ENCODE data around the gene CHCHD3. TPM values are rescaled to one million over a fixed set of nuclear protein-coding genes. Genes with fewer than 3 reads are reported as not detected.

Gene CHCHD3
- total and polyA plus RNA-seq, 2 donors (not counting 1 experiment from before 2014, with no cell fraction given), result 80.8 to 94.0 TPM

GRCh38 chr7:133054162-133054840, 27.6 kb downstream of the CHCHD3 start:
- Histone ChIP-seq H3K4me1 (ENCODE audit: control insufficient read depth, extremely low read depth, insufficient read depth, low read length) (peaks cover 30% of the 10 kb centered on the region), H3K9me3 (ENCODE audit: control insufficient read depth, insufficient read depth, low read depth, low read length) (no peaks in the 10 kb centered on the region), H2AFZ (ENCODE audit: low read length) (no peak overlapping the region), H4K20me1 (ENCODE audit: control insufficient read depth, extremely low read depth, insufficient read depth, low read length) (no peaks in the 10 kb centered on the region), H3K4me2 (ENCODE audit: extremely low read depth, insufficient read depth, low read length) (peak overlapping the region; percentile 78), H3K27ac (ENCODE audit: insufficient read depth, low read length) (peak overlapping the region; percentile 83), H3K36me3 (ENCODE audit: control insufficient read depth, insufficient read depth, low read length) (no peaks in the 10 kb centered on the region), H3K9ac (ENCODE audit: insufficient read depth, low read length) (no peak overlapping the region), H3K79me2 (ENCODE audit: control insufficient read depth, insufficient read depth, low read length) (peaks cover 31% of the 10 kb centered on the region), H3K27me3 (ENCODE audit: control insufficient read depth, insufficient read depth, low read length) (no peaks in the 10 kb centered on the region), H3K4me3 (replicated peaks in 1 of 4; ENCODE audit: control extremely low read depth in 1 of 4, insufficient read depth in 1 of 4, low read depth in 3 of 4, low read length in 4 of 4) (no peak overlapping the region)
- TF ChIP-seq EZH2 (IDR thresholded peaks at IDR 0.05; ENCODE audit: low read length, missing control alignments), result no peak
- TF ChIP-seq CTCF (conservative IDR thresholded peaks at IDR 0.05 in 1 of 2, IDR thresholded peaks at IDR 0.05 in 1 of 2; ENCODE audit: low read depth in 1 of 2, low read length in 2 of 2), result no peak
- DNase-seq (ENCODE audit: low read depth in 2 of 2), result peak; percentile 31 to 43

- Histone ChIP-seq H3K27me3 (ENCODE audit: control insufficient read depth, insufficient read depth, low read length) (no peaks in the 10 kb centered on the region), H3K4me2 (ENCODE audit: extremely low read depth, insufficient read depth, low read length) (peak overlapping the region; percentile 78), H3K4me3 (replicated peaks in 1 of 4; ENCODE audit: control extremely low read depth in 1 of 4, insufficient read depth in 1 of 4, low read depth in 3 of 4, low read length in 4 of 4) (peak overlapping the region in 2 of 4 experiments; percentile 1 to 10), H2AFZ (ENCODE audit: low read length) (no peak overlapping the region), H3K4me1 (ENCODE audit: control insufficient read depth, extremely low read depth, insufficient read depth, low read length) (peaks cover 30% of the 10 kb centered on the region), H3K9ac (ENCODE audit: insufficient read depth, low read length) (no peak overlapping the region), H3K36me3 (ENCODE audit: control insufficient read depth, insufficient read depth, low read length) (no peaks in the 10 kb centered on the region), H3K27ac (ENCODE audit: insufficient read depth, low read length) (peak overlapping the region; percentile 83), H3K79me2 (ENCODE audit: control insufficient read depth, insufficient read depth, low read length) (peaks cover 30% of the 10 kb centered on the region), H3K9me3 (ENCODE audit: control insufficient read depth, insufficient read depth, low read depth, low read length) (no peaks in the 10 kb centered on the region), H4K20me1 (ENCODE audit: control insufficient read depth, extremely low read depth, insufficient read depth, low read length) (no peaks in the 10 kb centered on the region)
- DNase-seq (ENCODE audit: low read depth in 2 of 2), result peak; percentile 95 to 99
- TF ChIP-seq EZH2 (IDR thresholded peaks at IDR 0.05; ENCODE audit: low read length, missing control alignments) (no peak), CTCF (conservative IDR thresholded peaks at IDR 0.05 in 1 of 2, IDR thresholded peaks at IDR 0.05 in 1 of 2; ENCODE audit: low read depth in 1 of 2, low read length in 2 of 2) (no peak)
These were observed 28.5 kb downstream of the CHCHD3 start for GRCh38 chr7:133053321-133053891.

- H3K9me3 ChIP-seq (ENCODE audit: control insufficient read depth, insufficient read depth, low read depth, low read length), result no peaks in the 10 kb centered on the region
- no peak overlapping the region for H2AFZ ChIP-seq (ENCODE audit: low read length)
- peaks cover 30% of the 10 kb centered on the region for H3K4me1 ChIP-seq (ENCODE audit: control insufficient read depth, extremely low read depth, insufficient read depth, low read length)
- H3K4me3 ChIP-seq (replicated peaks in 1 of 4; ENCODE audit: control extremely low read depth in 1 of 4, insufficient read depth in 1 of 4, low read depth in 3 of 4, low read length in 4 of 4), result peak overlapping the region in 2 of 4 experiments; percentile 1 to 10
- peaks cover 35% of the 10 kb centered on the region for H3K79me2 ChIP-seq (ENCODE audit: control insufficient read depth, insufficient read depth, low read length)
- peak overlapping the region; percentile 71 for H3K4me2 ChIP-seq (ENCODE audit: extremely low read depth, insufficient read depth, low read length)
- no peak for DNase-seq (ENCODE audit: low read depth in 2 of 2)
- H3K9ac ChIP-seq (ENCODE audit: insufficient read depth, low read length), result no peak overlapping the region
- no peaks in the 10 kb centered on the region for H3K36me3 ChIP-seq (ENCODE audit: control insufficient read depth, insufficient read depth, low read length)
- no peaks in the 10 kb centered on the region for H3K27me3 ChIP-seq (ENCODE audit: control insufficient read depth, insufficient read depth, low read length)
- no peaks in the 10 kb centered on the region for H4K20me1 ChIP-seq (ENCODE audit: control insufficient read depth, extremely low read depth, insufficient read depth, low read length)
- no peak for TF ChIP-seq EZH2 (IDR thresholded peaks at IDR 0.05; ENCODE audit: low read length, missing control alignments)
- no peak for TF ChIP-seq CTCF (conservative IDR thresholded peaks at IDR 0.05 in 1 of 2, IDR thresholded peaks at IDR 0.05 in 1 of 2; ENCODE audit: low read depth in 1 of 2, low read length in 2 of 2)
- peak overlapping the region; percentile 83 for H3K27ac ChIP-seq (ENCODE audit: insufficient read depth, low read length)
These were observed 29.1 kb downstream of the CHCHD3 start for GRCh38 chr7:133052826-133053225.
